HG03575 (cell line): ENCODE measurements around the gene AQP9.

ENCODE experiments used
- ATAC-seq: cut with Tn5 transposase; IDR thresholded peaks from one replicate; pipeline ENCODE4 v1.9.1; 2021; ENCODE audit not compliant: unreplicated experiment, insufficient number of reproducible peaks, low FRiP score; ENCODE audit errors: extremely low read depth

AQP9 gene

DNA sequence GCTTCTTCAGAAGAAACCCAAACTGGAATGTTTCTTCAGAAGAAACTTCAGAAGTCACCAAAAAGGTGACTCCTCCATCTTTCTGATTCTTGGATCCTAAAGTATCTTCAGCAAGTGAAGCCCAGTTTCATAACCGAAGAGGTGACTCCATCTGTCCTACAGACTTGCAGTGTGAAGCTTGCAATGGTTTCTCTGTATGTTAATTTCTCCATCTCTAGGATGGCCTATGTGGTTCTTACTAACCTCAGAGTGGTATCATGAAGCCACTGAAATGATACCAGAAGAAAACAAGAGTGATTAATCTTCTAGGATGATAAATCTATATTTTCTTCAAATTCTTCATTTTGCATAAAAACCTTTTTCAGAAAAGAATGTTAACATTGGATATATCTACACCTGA is 495 bp upstream of the AQP9 start:
- no peak for ATAC-seq

DNA sequence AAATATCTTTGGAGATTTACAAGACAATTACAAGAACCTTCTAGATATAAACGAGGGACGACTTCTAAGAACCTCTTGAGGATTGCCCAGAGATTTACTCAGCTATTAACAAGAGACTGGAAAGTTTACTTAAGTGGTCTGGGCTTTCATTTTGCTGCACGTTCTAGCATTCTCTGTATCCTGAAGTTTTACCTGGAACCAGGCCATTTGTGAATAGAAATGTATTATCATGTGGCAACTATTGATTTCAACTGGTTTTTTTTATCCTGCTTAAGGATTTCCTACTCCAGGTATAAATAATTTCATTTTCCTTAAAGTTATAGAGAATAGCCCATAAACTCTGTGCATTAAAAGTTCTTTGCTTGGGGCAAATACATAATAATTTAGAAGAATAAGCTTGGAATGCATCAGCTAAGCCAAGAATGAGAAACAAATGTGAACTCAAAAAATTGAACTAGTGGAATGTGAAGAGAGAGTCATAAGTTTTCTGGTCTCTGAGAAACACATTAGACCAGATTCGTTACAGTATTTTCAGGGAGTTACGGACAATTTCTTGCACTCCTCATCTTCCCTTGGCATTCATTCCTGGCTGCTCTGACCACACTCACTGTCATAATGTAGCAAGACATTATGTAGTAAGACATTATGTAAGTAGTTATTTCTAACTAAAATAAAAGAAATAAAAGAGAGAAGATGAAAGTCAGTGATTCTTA is 1.3 kb downstream of the AQP9 start:
- ATAC-seq = no peak

DNA sequence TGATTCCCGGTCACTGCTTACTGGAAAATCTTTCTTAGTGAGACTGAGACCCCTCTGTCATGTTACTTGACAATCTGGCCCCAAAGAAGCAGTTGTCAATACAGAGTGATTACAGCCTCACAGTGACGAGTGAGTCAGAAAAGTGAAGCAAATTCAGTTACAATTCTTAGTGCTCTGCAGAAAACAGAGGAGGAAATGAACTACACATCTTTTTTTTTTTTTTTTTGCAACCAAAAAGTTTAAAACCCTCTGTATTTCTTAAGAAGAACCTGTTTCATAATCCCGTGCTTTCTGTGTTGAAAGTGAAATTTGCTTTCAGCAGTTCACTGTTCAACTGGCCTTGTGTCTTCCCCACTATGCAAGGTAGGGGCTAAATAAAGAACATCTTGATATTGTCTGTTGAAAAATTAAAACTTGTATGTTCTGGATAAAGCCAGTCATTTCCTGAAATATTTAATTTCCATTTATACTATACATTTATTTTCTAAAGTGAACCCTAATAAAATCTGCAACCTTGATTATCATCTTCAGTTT is 1.9 kb downstream of the AQP9 start:
- no peak for ATAC-seq

DNA sequence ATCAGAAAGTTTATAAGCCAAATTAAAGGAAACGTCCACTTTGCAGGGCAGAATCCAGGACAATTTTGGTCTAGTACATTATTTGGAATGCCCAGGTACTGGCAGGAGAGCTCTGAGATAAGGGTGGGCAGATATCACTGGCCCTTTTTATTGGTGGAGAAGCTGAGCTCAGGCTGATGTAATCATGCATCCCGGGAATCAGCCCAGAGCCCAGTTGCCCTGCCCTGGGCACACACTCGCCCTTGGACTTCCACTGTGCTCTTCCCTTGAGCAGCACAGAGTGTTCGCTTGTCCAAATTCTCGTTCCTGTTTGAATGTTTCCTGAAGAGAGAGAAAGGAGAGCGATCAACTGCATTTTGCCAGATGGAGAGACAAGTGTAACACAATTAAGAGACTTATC is 3.7 kb downstream of the AQP9 start:
- no peak for ATAC-seq

DNA sequence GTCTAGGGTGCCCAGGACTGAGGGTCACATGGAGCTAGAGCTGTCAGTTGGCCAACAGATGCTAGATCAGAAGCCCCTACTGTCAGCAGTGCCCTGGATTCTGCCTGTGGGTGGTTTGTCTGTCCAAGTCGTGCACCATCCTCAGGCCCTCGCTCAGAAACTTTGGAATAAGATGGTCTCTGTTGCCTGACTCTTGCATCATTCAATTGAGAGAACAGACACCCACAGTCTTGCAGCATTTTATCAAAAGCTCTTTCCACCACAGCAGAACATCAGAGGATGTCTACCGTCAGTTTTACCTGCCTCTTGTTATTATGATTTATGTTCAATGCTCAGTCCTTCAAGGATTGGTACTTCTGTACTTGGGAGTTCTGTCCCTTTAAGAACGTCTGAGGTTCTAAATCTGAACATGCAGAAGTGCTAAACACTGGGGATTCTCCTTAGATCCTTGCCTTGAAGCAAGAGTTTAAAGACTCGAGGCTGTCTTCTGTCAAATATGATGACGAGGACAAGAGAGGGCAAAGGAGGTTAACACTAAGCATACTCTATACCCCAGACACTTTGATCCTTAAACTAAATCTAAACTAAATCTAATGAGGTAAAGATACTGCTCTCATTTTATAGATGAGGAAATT is 4.8 kb downstream of the AQP9 start:
- ATAC-seq = no peak

DNA sequence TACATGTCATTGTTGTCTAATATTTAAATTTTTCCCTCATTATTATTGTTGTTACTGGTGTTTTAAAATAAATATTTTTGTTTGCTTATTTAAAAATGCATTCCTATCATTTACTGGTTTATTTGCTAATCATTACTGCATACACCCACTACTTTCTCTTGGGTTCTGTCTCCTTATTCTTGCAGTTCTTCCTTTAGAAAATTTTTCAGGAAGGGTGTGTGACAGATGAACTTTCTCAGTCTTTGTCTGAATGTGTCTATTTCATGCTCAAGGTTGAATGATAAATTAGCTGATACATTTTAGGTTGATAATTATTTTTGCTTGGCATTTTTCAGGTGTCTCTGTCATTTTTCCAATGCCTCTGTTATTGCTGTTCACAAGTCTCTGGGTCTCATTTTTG is 7.4 kb downstream of the AQP9 start:
- no peak for ATAC-seq

DNA sequence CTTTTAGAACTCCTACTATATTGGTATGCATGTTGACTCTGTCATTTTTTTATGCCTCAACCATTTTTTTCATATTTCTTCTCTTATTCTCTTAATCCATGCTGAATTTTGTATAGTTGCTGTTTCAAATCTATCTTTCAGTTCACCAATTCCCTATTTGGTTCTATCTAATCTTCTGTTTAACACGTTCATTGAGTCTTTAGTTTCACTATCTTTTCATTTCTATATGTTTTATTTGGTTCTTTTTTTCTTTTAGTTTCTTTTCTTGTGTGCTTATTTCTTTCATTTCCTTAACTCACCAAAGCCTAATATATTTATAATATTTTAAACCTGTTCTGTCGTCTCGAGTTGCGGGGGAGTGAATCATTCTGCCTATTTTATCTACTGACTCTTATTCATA is 8.0 kb downstream of the AQP9 start:
- ATAC-seq = no peak

DNA sequence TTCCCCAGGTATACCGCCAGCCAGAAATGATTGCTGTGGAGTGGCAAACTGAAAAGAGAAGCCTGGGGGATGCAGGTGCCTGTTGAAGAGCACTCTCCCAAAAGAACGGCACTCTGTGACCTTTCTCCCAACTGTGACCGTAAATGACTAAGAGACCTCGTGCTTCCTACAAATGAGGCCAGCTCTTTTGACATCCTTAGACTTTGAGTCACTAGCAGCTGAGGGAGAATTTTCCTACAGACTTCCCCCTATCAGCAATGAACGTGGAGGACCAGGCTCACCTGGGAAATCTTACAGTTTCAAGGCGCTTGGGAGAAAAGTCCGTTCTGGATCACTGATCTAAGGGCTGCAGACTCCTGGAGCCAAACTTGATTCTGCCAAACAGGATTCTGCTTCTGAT is 8.6 kb downstream of the AQP9 start:
- no peak for ATAC-seq

DNA sequence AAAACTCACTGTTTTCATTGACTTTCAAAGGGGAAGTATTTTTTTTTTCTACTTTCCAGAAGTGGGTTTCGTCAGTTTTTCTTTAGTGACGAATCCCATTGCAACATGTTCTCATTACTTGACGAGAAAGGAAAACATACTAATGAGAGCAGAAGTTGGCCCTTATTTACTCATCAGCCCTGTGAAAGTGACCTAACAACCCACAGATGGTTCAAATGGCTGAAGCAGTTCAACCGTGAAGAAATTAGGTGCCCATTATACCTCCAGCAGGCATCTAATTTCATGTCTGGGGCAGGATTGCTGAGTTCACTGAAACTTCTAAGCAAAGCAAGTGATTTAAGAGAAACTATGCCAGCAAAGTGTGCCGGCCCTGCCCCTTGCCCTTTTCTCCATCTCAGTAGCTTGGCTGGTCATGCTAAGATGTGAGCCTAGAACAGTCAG is 9.0 kb downstream of the AQP9 start:
- no peak for ATAC-seq

DNA sequence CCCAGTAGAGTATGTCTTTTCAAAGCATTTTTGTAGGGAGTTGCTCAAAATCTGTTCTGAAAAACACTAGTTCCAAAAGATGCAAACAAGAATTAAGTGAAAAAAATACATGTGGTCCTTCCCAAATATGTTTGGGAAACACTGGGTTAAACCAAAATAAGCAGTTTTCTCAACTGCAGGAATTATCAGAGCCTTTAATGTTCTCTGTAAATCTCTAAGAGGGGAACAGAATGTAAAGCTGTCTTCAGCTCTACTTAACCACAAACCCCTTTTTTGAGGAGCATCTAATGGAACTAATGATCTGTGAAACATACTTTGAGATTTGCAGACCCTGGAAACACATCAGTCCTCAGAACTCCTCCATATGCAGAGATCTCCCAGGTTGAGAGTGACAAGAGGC is 9.9 kb downstream of the AQP9 start:
- ATAC-seq = no peak

DNA sequence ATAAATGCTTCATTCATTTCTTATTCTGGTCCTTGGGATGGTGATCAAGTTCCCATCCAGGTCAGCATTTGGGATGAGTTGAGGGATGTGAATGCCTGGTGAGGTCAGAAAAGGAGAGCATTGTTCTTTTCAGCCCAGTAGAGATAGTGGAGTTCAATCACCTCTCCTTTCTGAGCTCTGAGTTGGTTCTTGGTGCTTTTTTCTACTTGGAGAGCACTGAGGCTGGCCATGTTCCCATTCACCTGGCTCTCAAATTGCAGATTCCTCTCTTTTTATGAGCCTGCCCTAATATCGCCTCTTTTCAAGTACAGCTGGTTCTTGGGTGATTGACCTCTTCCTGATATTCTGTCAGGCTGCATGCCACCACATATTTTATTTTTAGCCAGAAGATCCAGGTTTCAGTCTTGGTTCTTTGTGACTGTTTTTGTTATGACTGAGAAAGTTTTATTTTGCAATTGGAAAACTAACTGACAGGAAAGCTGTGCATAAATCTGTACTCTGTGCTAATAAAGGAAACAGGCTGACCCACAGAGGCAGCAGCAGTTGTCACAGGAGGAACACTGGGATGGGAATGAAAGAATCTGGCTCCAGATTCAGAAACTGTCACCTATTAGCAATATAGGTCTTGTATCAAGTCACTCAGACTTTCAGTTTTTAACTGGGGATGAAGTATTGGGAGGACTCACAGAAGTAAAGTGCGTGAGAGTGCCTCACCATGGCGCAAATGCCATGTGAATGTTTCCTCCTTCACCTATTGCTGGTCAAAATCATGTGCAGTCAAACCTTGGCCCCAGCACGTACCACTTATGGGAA is 10.7 kb downstream of the AQP9 start:
- no peak for ATAC-seq

DNA sequence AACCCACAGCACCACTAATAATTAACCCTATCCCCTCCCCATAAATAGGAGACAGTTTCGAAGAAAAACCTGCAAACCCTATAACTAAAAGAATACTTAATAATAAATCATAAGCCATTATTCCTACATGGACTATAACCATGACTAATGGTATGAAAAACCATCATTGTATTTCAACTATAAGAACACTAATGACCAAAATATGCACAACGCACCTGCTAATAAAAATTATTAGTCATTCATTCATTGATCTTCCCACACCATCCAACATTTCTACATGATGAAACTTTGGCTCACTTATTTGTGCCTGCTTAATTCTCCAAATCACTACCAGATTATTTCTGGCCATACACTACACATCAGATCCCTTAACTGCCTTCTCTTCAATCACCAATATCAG is 16.6 kb downstream of the AQP9 start:
- ATAC-seq = no peak

DNA sequence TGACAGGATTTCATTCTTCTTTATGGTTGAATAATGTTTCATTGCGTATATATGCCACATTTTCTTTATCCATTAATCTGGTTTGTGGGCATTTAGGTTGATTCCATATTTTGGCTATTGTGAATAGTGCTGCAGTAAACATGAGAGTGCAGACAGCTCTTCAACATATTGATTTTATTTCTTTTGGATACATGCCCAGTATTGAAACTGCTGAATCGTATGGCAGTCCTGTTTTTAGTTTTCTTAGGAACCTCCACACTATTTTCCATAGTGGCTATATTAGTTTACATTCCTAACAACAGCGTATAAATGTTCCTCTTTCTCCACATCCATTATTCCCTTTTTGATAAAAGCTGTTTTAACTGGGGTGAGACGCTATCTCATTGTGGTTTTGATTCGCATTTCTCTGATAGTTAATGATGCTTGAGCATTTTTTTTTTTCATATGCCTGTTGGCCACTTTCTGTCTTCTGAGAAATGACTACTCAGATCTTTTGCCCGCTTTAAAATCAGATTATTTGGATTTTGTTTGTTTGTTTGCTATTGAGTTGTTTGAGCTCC is 21.7 kb downstream of the AQP9 start:
- no peak for ATAC-seq

DNA sequence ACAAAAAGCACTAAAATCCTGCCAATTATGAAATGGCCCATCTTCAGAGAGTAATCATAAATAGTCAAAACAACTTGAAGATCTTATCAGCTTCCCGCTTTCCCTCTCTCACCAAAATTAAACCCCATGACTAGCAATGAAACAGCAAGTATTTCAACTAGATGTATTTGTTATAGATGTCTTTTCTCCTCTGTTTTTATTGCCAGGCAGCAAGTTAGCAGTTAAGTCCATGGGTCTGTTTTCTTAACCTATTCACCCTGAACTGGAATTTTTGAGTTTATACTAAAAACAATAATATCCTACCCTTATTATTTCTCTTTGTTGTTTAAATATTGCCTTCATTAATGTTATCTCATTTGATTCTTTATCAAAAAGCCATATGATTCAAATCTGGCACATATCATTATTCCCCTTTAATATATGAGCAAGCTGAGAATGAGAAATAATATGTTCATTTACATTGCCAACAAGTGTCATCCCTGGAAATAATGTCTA is 23.3 kb downstream of the AQP9 start:
- no peak for ATAC-seq

DNA sequence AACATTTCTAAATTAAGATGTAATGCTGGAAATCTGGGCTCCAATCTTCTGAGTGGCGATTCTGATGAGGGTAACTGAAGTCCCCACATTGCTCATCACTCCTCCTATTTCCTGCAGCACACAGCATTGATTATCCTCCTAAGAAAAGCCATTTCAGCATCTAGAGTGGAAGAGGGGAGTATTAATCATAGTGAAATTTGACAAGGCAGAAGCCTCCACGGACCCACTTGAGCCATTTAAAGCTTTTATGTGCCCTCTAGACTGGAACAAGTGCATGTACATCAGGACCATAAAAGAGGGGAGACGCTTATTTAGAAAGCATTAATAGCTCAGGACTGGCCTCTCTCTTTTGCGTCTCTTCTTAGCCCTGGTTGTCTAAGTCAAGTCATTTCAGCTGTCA is 25.8 kb downstream of the AQP9 start:
- ATAC-seq = no peak

DNA sequence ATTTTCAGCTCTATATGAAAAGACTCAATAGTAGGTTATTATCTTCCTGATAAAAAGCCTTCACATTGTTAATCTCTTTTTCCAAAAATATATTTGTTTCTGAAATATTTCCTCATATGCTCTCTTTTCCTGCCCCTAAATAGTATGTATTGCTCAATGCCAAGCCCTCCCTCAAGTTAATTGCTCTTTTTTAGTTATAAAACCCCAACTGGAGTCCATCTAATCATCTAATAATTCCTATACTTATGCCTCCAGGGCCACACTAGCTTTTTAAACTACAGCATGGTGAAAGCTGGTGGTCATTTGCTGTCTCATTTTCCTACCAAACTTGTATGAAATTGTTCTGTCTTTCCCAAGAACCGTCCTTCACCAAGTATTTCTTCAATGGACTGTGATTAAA is 26.7 kb downstream of the AQP9 start:
- ATAC-seq = no peak

DNA sequence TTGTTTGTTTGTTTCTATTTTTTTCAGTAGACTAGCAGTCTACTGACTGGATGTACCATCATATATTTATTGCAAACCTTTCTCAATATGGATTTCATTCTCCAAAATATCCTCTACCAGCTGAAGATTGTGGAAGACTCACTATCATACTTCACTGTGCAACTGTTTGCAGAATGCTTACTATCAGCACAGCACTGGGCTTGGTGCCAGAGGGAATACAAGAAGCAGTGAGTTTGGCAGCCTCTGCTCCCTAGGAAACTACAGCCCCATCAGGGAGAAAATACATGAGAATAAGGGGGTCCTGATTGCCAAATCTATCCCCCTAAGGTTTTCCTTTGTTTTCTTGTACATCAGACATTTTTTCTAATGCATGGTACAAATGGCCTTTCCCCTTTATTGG is 27.5 kb downstream of the AQP9 start:
- no peak for ATAC-seq

DNA sequence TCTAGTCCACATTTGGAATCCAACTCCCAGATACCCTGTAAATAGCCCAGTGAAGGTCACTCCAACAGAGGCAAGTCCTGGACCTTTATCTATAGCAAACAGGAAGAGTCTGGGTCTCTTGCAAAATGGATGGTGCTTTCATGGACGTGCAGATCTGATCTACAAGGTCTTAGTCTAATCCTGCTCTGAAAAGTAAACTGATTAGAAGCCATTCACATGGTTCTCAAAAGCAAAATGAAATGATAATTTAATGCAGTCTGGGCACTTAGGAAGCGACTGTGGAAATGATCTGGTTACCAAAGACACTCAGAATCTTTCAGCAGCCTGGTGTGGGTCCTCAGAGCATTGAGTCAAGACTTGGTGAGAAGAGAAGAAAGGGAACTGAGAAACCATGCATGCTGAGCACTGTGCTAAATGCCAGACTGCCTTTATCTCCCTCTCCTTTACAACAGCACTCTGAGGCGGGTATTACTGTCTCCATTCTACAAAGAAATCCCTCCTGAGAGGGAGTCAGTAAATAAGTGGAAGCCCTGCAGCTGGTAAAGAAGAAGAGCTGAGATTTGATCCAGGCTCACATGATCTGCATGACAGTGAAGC is 29.0 kb downstream of the AQP9 start:
- ATAC-seq = no peak

DNA sequence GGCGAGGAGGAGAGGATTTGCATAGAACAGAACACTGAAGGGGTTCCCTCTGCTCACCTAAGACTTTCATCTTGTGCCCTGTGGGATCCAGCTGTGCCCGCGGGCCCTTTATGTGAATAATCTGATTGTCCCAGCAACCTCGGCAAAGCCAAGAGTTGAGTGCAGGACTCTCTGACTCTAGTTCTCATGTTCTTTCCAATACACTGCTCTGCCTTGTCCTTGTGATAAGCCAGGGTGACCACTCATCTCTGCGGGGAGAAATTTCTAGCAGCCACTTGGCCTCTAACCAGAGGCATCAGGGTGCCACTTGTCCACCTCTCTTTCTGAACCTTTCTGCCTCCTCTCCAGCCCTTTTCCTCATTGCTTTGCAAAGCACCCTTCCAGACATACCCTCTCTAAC is 31.8 kb downstream of the AQP9 start:
- ATAC-seq = no peak
